ENCODE measurements around the gene RIN1. TPM values are rescaled to one million over a fixed set of nuclear protein-coding genes. Genes with fewer than 3 reads are reported as not detected.

Gene RIN1
- total and polyA plus RNA-seq, 9 of the 15 experiments (the other 6 are each of a cell fraction or from before 2014, with no cell fraction given) = 0.01 to 1.2 (median 0.45) TPM; not detected in 1

DNA sequence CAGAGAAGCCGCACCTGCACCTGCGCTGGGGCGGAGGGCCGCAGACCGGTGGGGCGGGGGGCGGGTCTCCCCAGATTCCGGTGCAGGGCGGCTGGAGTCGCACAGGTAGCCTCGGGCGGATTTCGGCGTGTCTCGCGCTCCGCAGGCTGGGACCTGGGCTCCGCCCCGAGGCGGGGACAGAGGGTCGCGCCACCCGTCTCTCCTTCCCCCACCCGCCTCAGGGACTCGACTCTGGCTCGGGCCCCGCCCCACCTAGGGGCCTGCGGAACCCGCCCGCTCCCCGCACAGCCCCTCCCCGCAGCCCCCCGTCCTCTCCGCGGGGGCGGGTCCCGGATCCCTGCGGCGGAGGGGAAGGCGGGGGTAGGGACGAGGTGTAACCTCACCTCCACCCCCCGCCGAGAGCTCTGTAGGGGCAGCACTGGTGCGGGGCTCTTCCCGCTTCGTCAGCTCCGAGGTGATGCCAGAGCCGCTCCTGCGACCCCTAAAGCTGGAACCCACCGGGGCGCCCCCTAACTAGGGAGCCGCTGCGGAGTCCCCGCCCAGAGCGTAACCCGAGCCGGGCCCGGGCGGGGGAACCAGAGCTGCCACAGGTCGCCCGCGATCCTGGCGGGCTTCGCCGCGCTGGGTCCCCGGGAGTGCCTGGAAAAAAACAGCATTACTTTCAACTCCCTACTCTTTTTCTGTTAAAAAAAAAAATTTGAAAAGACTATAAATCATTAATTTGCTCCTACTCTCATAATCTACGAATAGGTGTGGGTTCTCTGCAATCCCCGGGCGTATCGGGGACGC is 35.6 kb upstream of the RIN1 start, which contains the start of gene SLC29A2:
Gene SLC29A2 (minus strand): TSS at position 134 of the 789 bp plus-strand sequence. CDS start 169 bp downstream, outside the sequence.
- Histone ChIP-seq H3K36me3 (ENCODE audit: control insufficient read depth, insufficient read depth, low read length) (peaks cover 39% of the 10 kb centered on the region), H3K9me1 (ENCODE audit: control insufficient read depth, insufficient read depth, low read length) (peaks cover 7% of the 10 kb centered on the region), H3K79me2 (ENCODE audit: control insufficient read depth, insufficient read depth, low read length) (peaks cover 48% of the 10 kb centered on the region), H3K9me3 (replicated peaks; ENCODE audit: control insufficient read depth, insufficient read depth, low read depth, low read length) (no peaks in the 10 kb centered on the region), H3K9ac (ENCODE audit: insufficient read depth in 1 of 2, low read depth in 2 of 2, low read length in 2 of 2) (peak within 1 kb of the TSS; percentile 94 to 96), H4K20me1 (replicated peaks; ENCODE audit: control insufficient read depth, insufficient read depth, low read length) (peaks cover 7% of the 10 kb centered on the region; the same call in 1 of the 2 replicates), H3K4me3 (peak within 1 kb of the TSS; percentile 93), H3K27ac (ENCODE audit: extremely low read depth, low read depth, low read length) (peak within 1 kb of the TSS; percentile 99), H3K4me2 (ENCODE audit: insufficient read depth, low read length) (peak within 1 kb of the TSS; percentile 99), H3K27me3 (ENCODE audit: control insufficient read depth in 2 of 2, insufficient read depth in 2 of 2, low read length in 2 of 2) (no peaks in the 10 kb centered on the region), H3K4me1 (replicated peaks in 1 of 2; ENCODE audit: control insufficient read depth in 2 of 2, insufficient read depth in 2 of 2, low read length in 2 of 2) (peaks cover 21 to 47% of the 10 kb centered on the region in 2 experiments; a peak in 4 of 5 replicates), H2AFZ (ENCODE audit: low read depth, low read length) (peak within 1 kb of the TSS; percentile 82)
- in situ Hi-C loops (cut with MboI) (no loop called here), intact Hi-C loops (cut with micrococcal nuclease) (loop anchor here (1.0 kb wide), 1 partner anchor 24 kb away; no protein-coding TSS in a partner anchor)
- 0% methylated on average over 36 of the region's 72 CpGs for WGBS (ENCODE audit: insufficient coverage, low coverage, missing lambda C conversion rate)
- BruUV-seq (replicated peaks) = no TSS peak
- DNase-seq (ENCODE audit: extremely low read depth in 1 of 4, low spot score in 3 of 4) (peak; percentile 95 to 97 (median 96)), FAIRE-seq (peak; percentile 65), ATAC-seq (peak; percentile 93)
- ChIA-PET POLR2A (interaction anchor here (0.6 to 1.9 kb wide), 10 partner anchors 9 to 301 kb away, joined by 3 to 12 read pairs (median 4); partner anchors contain the start of genes BRMS1 and NPAS4), CTCF (ENCODE audit: low intra/inter-chr PET ratio) (interaction anchor here (1.2 kb wide), 1 partner anchor 17 kb away, joined by 3 read pairs; no protein-coding TSS in a partner anchor)
- no peak for TF ChIP-seq ZC3H4 (CRISPR knock-in tag; IDR thresholded peaks at IDR 0.05; ENCODE audit: borderline replicate concordance)
- TF ChIP-seq CREM (IDR thresholded peaks at IDR 0.05; ENCODE audit: low read depth) = peak; percentile 15; the same call in 1 of the 2 replicates
- TF ChIP-seq, protein P1, sequence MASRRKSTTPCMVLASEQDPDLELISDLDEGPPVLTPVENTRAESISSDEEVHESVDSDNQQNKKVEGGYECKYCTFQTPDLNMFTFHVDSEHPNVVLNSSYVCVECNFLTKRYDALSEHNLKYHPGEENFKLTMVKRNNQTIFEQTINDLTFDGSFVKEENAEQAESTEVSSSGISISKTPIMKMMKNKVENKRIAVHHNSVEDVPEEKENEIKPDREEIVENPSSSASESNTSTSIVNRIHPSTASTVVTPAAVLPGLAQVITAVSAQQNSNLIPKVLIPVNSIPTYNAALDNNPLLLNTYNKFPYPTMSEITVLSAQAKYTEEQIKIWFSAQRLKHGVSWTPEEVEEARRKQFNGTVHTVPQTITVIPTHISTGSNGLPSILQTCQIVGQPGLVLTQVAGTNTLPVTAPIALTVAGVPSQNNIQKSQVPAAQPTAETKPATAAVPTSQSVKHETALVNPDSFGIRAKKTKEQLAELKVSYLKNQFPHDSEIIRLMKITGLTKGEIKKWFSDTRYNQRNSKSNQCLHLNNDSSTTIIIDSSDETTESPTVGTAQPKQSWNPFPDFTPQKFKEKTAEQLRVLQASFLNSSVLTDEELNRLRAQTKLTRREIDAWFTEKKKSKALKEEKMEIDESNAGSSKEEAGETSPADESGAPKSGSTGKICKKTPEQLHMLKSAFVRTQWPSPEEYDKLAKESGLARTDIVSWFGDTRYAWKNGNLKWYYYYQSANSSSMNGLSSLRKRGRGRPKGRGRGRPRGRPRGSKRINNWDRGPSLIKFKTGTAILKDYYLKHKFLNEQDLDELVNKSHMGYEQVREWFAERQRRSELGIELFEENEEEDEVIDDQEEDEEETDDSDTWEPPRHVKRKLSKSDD (conservative IDR thresholded peaks at IDR 0.05; ENCODE audit: low read length) = no peak
- no peak for TF ChIP-seq YBX1 (IDR thresholded peaks at IDR 0.05)
- TF ChIP-seq TFAM (CRISPR knock-in tag; conservative IDR thresholded peaks at IDR 0.05) = no peak
- no peak for TF ChIP-seq RBBP5 (IDR thresholded peaks at IDR 0.05; ENCODE audit: borderline replicate concordance, insufficient read depth, low read length, poor library complexity, severe bottlenecking)
- TF ChIP-seq, protein P2, sequence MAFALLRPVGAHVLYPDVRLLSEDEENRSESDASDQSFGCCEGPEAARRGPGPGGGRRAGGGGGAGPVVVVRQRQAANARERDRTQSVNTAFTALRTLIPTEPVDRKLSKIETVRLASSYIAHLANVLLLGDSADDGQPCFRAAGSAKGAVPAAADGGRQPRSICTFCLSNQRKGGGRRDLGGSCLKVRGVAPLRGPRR (CRISPR knock-in tag; IDR thresholded peaks at IDR 0.05) = no peak
- 0 out of 2 replicates have a peak, but pooled peaks have one; percentile 4 for TF ChIP-seq TAF7 (tag; IDR thresholded peaks at IDR 0.05)
- no peak for TF ChIP-seq ESRRA (IDR thresholded peaks at IDR 0.05; ENCODE audit: borderline replicate concordance, low read depth)
- TF ChIP-seq HMGN3 (IDR thresholded peaks at IDR 0.05; ENCODE audit: borderline replicate concordance, extremely low read depth, insufficient read length, low read depth, low read length) = peak; percentile 81
- no peak for TF ChIP-seq ZBED1 (IDR thresholded peaks at IDR 0.05)
- TF ChIP-seq ZNF140 (CRISPR knock-in tag; IDR thresholded peaks at IDR 0.05) = no peak
- no peak for TF ChIP-seq EHMT2 (IDR thresholded peaks at IDR 0.05)
- TF ChIP-seq HNRNPH1 (optimal IDR thresholded peaks at IDR 0.05; ENCODE audit: low read depth, low read length) = no peak
- TF ChIP-seq SP2 (IDR thresholded peaks at IDR 0.05; ENCODE audit: extremely low read depth, low read depth, low read length, poor library complexity, severe bottlenecking) = no peak
- peak; percentile 40; the same call in 1 of the 2 replicates for TF ChIP-seq POLR2AphosphoS5 (IDR thresholded peaks at IDR 0.05; ENCODE audit: control insufficient read depth, insufficient read depth, low read depth, low read length)
- no peak for TF ChIP-seq KLF1 (tag; IDR thresholded peaks at IDR 0.05)
- no peak for TF ChIP-seq NFIX (CRISPR knock-in tag; IDR thresholded peaks at IDR 0.05; ENCODE audit: low read depth)
- no peak for TF ChIP-seq LARP7 (IDR thresholded peaks at IDR 0.05)

All from K562 (cell line).